ENCODE results near the gene RFLNA.

The RFLNA gene

GRCh38 chr12:124296295-124296915 is 1.5 kb downstream of the RFLNA start:
- Histone ChIP-seq H3K79me1 (ENCODE audit: low read length) (peaks cover 5% of the 10 kb centered on the region), H3K36me3 (ENCODE audit: control insufficient read depth in 1 of 2, insufficient read depth in 2 of 2, low read length in 2 of 2) (no peaks in the 10 kb centered on the region), H3K9me3 (ENCODE audit: insufficient read depth, low read depth, low read length) (peaks cover 5% of the 10 kb centered on the region), H3K27ac (ENCODE audit: low read depth, low read length) (no peak overlapping the region), H3K14ac (ENCODE audit: low read length) (no peak overlapping the region), H4K12ac (ENCODE audit: low read depth, low read length) (no peak overlapping the region), H4K91ac (ENCODE audit: low read depth, low read length) (peak overlapping the region; percentile 7), H3K4me1 (ENCODE audit: control insufficient read depth in 1 of 2, insufficient read depth in 2 of 2, low read length in 2 of 2) (peaks cover 28 to 35% of the 10 kb centered on the region in 2 experiments), H3K18ac (ENCODE audit: low read length) (no peak overlapping the region), H3K4me3 (ENCODE audit: low read depth, low read length) (no peak overlapping the region), H2AK5ac (ENCODE audit: low read length) (no peak overlapping the region), H3K4ac (ENCODE audit: low read depth, low read length) (no peak overlapping the region), H2BK5ac (ENCODE audit: low read depth, low read length, poor library complexity) (no peak overlapping the region), H3K4me2 (ENCODE audit: low read length) (peak overlapping the region; percentile 52), H2BK120ac (ENCODE audit: insufficient read depth, low read length, poor library complexity) (no peak overlapping the region), H2BK12ac (ENCODE audit: low read length) (no peak overlapping the region), H3K79me2 (ENCODE audit: control insufficient read depth, insufficient read depth, low read length, poor library complexity) (no peaks in the 10 kb centered on the region), H3K27me3 (ENCODE audit: insufficient read depth, low read length) (peaks cover 5% of the 10 kb centered on the region), H3K23ac (ENCODE audit: low read length) (no peak overlapping the region), H2AFZ (ENCODE audit: insufficient read depth, low read length, poor library complexity) (no peak overlapping the region), H4K8ac (ENCODE audit: low read depth, low read length) (no peak overlapping the region), H3K9ac (ENCODE audit: low read length) (no peak overlapping the region)
- no peak for DNase-seq
- no CpG with 5 or more reads among the region's 21 CpGs for WGBS (ENCODE audit: extremely low coverage, insufficient coverage, insufficient read length)

DNA sequence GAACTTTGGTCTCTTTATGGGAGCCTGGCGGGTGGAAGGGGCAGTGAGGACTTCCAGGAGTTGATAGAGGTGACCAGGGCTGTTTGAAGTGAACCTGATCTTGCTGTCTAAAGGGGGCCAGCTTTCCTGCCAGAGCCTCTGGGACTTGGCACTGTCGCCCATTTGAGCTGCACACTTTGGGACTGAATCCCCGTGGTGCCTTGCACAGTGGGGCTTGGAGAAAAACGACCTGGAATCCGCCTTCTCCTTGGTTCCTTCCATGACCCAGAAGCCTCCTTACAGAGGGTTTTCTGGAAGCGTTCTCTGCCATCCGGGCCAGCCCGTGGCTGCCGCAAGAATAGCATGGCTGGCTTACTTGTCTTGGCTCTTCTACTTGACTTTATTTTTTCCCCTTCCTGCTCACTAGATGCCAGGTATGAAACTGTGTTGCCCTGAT is 2.0 kb downstream of the RFLNA start:
- no peak overlapping the region for H3K4me3 ChIP-seq (ENCODE audit: low read depth, low read length)
- H3K4ac ChIP-seq (ENCODE audit: low read depth, low read length): no peak overlapping the region
- H2AFZ ChIP-seq (ENCODE audit: insufficient read depth, low read length, poor library complexity): no peak overlapping the region
- no peaks in the 10 kb centered on the region for H3K36me3 ChIP-seq (ENCODE audit: control insufficient read depth in 1 of 2, insufficient read depth in 2 of 2, low read length in 2 of 2)
- no peak overlapping the region for H2BK5ac ChIP-seq (ENCODE audit: low read depth, low read length, poor library complexity)
- no peak overlapping the region for H3K18ac ChIP-seq (ENCODE audit: low read length)
- no peak overlapping the region for H2AK5ac ChIP-seq (ENCODE audit: low read length)
- no peak overlapping the region for H3K23ac ChIP-seq (ENCODE audit: low read length)
- DNase-seq: no peak
- H4K8ac ChIP-seq (ENCODE audit: low read depth, low read length): no peak overlapping the region
- peaks cover 5% of the 10 kb centered on the region for H3K27me3 ChIP-seq (ENCODE audit: insufficient read depth, low read length)
- no peak overlapping the region for H4K12ac ChIP-seq (ENCODE audit: low read depth, low read length)
- H3K14ac ChIP-seq (ENCODE audit: low read length): no peak overlapping the region
- no peak overlapping the region for H3K9ac ChIP-seq (ENCODE audit: low read length)
- H3K27ac ChIP-seq (ENCODE audit: low read depth, low read length): no peak overlapping the region
- H4K91ac ChIP-seq (ENCODE audit: low read depth, low read length): no peak overlapping the region
- H2BK12ac ChIP-seq (ENCODE audit: low read length): no peak overlapping the region
- H3K79me2 ChIP-seq (ENCODE audit: control insufficient read depth, insufficient read depth, low read length, poor library complexity): no peaks in the 10 kb centered on the region
- WGBS (ENCODE audit: extremely low coverage, insufficient coverage, insufficient read length): no CpG with 5 or more reads among the region's 9 CpGs
- peaks cover 5% of the 10 kb centered on the region for H3K79me1 ChIP-seq (ENCODE audit: low read length)
- no peak overlapping the region for H3K4me2 ChIP-seq (ENCODE audit: low read length)
- H3K4me1 ChIP-seq (ENCODE audit: control insufficient read depth in 1 of 2, insufficient read depth in 2 of 2, low read length in 2 of 2): peaks cover 28 to 35% of the 10 kb centered on the region in 2 experiments
- H2BK120ac ChIP-seq (ENCODE audit: insufficient read depth, low read length, poor library complexity): no peak overlapping the region
- peaks cover 5% of the 10 kb centered on the region for H3K9me3 ChIP-seq (ENCODE audit: insufficient read depth, low read depth, low read length)

GRCh38 chr12:124297389-124297788 is 2.5 kb downstream of the RFLNA start:
- Histone ChIP-seq H3K27me3 (ENCODE audit: insufficient read depth, low read length) (peaks cover 5% of the 10 kb centered on the region), H2BK12ac (ENCODE audit: low read length) (no peak overlapping the region), H3K79me1 (ENCODE audit: low read length) (peaks cover 2% of the 10 kb centered on the region), H4K12ac (ENCODE audit: low read depth, low read length) (no peak overlapping the region), H4K8ac (ENCODE audit: low read depth, low read length) (no peak overlapping the region), H3K4me3 (ENCODE audit: low read depth, low read length) (no peak overlapping the region), H3K79me2 (ENCODE audit: control insufficient read depth, insufficient read depth, low read length, poor library complexity) (no peaks in the 10 kb centered on the region), H2BK5ac (ENCODE audit: low read depth, low read length, poor library complexity) (no peak overlapping the region), H3K36me3 (ENCODE audit: control insufficient read depth in 1 of 2, insufficient read depth in 2 of 2, low read length in 2 of 2) (no peaks in the 10 kb centered on the region), H2AFZ (ENCODE audit: insufficient read depth, low read length, poor library complexity) (no peak overlapping the region), H3K27ac (ENCODE audit: low read depth, low read length) (no peak overlapping the region), H3K18ac (ENCODE audit: low read length) (no peak overlapping the region), H4K91ac (ENCODE audit: low read depth, low read length) (no peak overlapping the region), H3K4me2 (ENCODE audit: low read length) (no peak overlapping the region), H3K23ac (ENCODE audit: low read length) (no peak overlapping the region), H3K4ac (ENCODE audit: low read depth, low read length) (no peak overlapping the region), H2AK5ac (ENCODE audit: low read length) (no peak overlapping the region), H3K14ac (ENCODE audit: low read length) (no peak overlapping the region), H2BK120ac (ENCODE audit: insufficient read depth, low read length, poor library complexity) (no peak overlapping the region), H3K4me1 (ENCODE audit: control insufficient read depth in 1 of 2, insufficient read depth in 2 of 2, low read length in 2 of 2) (peaks cover 24 to 33% of the 10 kb centered on the region in 2 experiments), H3K9me3 (ENCODE audit: insufficient read depth, low read depth, low read length) (peaks cover 5% of the 10 kb centered on the region), H3K9ac (ENCODE audit: low read length) (no peak overlapping the region)
- no peak for DNase-seq
- WGBS (ENCODE audit: extremely low coverage, insufficient coverage, insufficient read length): no CpG with 5 or more reads among the region's 4 CpGs

DNA sequence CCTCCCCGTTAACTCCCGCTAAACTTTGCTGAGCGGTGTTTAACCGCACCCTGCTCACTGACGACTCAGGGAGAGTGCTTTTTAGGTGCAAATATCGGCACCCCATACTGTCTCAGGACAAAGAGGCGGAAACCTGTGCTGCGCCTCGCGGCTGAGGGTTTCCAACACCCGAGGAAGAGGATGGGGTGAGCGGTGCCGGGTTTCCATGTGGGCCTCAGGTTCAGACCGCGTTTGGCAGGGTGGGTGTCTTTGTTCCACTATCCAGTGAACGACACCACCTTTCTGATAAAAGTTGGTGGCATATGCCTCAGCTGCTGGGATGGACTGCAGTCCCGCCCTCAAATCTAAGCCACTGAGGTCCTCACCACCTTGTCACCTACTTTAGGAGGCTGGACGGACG is 3.0 kb downstream of the RFLNA start:
- no peak overlapping the region for H3K27ac ChIP-seq (ENCODE audit: low read depth, low read length)
- DNase-seq: no peak
- WGBS (ENCODE audit: extremely low coverage, insufficient coverage, insufficient read length): no CpG with 5 or more reads among the region's 19 CpGs

More for the DNA sequence above, 3.0 kb downstream of the RFLNA start:
- H2BK5ac ChIP-seq (ENCODE audit: low read depth, low read length, poor library complexity): no peak overlapping the region
- no peak overlapping the region for H2AK5ac ChIP-seq (ENCODE audit: low read length)
- H2AFZ ChIP-seq (ENCODE audit: insufficient read depth, low read length, poor library complexity): no peak overlapping the region
- H3K4me1 ChIP-seq (ENCODE audit: control insufficient read depth in 1 of 2, insufficient read depth in 2 of 2, low read length in 2 of 2): peaks cover 21 to 31% of the 10 kb centered on the region in 2 experiments
- no peak overlapping the region for H3K9ac ChIP-seq (ENCODE audit: low read length)
- no peak overlapping the region for H3K4ac ChIP-seq (ENCODE audit: low read depth, low read length)
- H3K79me2 ChIP-seq (ENCODE audit: control insufficient read depth, insufficient read depth, low read length, poor library complexity): no peaks in the 10 kb centered on the region
- no peak overlapping the region for H4K12ac ChIP-seq (ENCODE audit: low read depth, low read length)
- peaks cover 5% of the 10 kb centered on the region for H3K9me3 ChIP-seq (ENCODE audit: insufficient read depth, low read depth, low read length)
- H3K14ac ChIP-seq (ENCODE audit: low read length): no peak overlapping the region
- H3K27me3 ChIP-seq (ENCODE audit: insufficient read depth, low read length): peaks cover 5% of the 10 kb centered on the region
- H3K23ac ChIP-seq (ENCODE audit: low read length): no peak overlapping the region
- H2BK12ac ChIP-seq (ENCODE audit: low read length): no peak overlapping the region
- H3K36me3 ChIP-seq (ENCODE audit: control insufficient read depth in 1 of 2, insufficient read depth in 2 of 2, low read length in 2 of 2): no peaks in the 10 kb centered on the region
- H4K91ac ChIP-seq (ENCODE audit: low read depth, low read length): no peak overlapping the region
- H2BK120ac ChIP-seq (ENCODE audit: insufficient read depth, low read length, poor library complexity): no peak overlapping the region
- H3K4me3 ChIP-seq (ENCODE audit: low read depth, low read length): no peak overlapping the region
- H4K8ac ChIP-seq (ENCODE audit: low read depth, low read length): no peak overlapping the region
- peaks cover 2% of the 10 kb centered on the region for H3K79me1 ChIP-seq (ENCODE audit: low read length)
- no peak overlapping the region for H3K18ac ChIP-seq (ENCODE audit: low read length)
- H3K4me2 ChIP-seq (ENCODE audit: low read length): no peak overlapping the region

All from trophoblast cell (in vitro differentiated cells and primary cell).